ENCODE data around the gene DPY19L3. TPM values are rescaled to one million over a fixed set of nuclear protein-coding genes. Genes with fewer than 3 reads are reported as not detected.

The DPY19L3 gene
- total RNA-seq, 2 donors from 2014 or later = 86.5 to 112 TPM

DNA sequence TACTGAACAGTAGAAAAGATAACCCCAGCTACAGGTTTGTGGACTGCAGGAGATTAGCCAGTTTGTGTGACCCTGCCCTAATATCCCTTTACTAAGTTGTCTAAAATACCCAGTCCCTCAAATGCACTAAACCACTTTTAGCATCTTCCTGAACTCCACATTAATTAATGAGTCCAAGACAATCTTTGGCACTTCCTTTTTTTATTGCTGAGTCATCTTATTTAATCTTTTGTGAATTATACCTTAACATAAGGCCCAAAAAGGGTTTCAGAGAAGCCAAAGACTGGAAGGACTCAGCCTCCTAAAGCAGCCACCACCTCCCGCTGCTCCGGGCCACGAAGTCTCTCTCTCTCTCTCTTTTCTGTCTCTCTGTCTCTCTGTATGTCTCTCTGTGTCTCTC is 126.7 kb downstream of the DPY19L3 start:
- Mint-ChIP-seq H3K27ac (no peak overlapping the region), H3K27me3 (ENCODE audit: insufficient read depth) (no peaks in the 10 kb centered on the region), H3K9me3 (peaks cover 44% of the 10 kb centered on the region), H3K4me3 (no peak overlapping the region), H3K36me3 (ENCODE audit: low read depth) (no peaks in the 10 kb centered on the region), H3K4me1 (no peaks in the 10 kb centered on the region)
- Histone ChIP-seq H3K4me1 (ENCODE audit: control insufficient read depth, insufficient read depth, low read length) (no peaks in the 10 kb centered on the region), H3K27ac (ENCODE audit: low read depth, low read length) (no peak overlapping the region), H3K9me3 (ENCODE audit: control insufficient read depth, low read length) (peaks cover 10% of the 10 kb centered on the region), H3K36me3 (ENCODE audit: control insufficient read depth, insufficient read depth, low read length) (no peaks in the 10 kb centered on the region), H3K27me3 (ENCODE audit: control insufficient read depth, insufficient read depth, low read length, poor library complexity, severe bottlenecking) (no peaks in the 10 kb centered on the region), H3K4me3 (ENCODE audit: low read length) (no peak overlapping the region), H3K9ac (ENCODE audit: extremely low read depth, low read length, poor library complexity, severe bottlenecking) (no peak overlapping the region)
- WGBS, 2 experiments (ENCODE audit: insufficient coverage in 1 of 2, insufficient read length in 1 of 2) = 89 to 93% methylated on average over 3 of the region's 3 CpGs
- DNase-seq = no peak
- TF ChIP-seq, protein P1, sequence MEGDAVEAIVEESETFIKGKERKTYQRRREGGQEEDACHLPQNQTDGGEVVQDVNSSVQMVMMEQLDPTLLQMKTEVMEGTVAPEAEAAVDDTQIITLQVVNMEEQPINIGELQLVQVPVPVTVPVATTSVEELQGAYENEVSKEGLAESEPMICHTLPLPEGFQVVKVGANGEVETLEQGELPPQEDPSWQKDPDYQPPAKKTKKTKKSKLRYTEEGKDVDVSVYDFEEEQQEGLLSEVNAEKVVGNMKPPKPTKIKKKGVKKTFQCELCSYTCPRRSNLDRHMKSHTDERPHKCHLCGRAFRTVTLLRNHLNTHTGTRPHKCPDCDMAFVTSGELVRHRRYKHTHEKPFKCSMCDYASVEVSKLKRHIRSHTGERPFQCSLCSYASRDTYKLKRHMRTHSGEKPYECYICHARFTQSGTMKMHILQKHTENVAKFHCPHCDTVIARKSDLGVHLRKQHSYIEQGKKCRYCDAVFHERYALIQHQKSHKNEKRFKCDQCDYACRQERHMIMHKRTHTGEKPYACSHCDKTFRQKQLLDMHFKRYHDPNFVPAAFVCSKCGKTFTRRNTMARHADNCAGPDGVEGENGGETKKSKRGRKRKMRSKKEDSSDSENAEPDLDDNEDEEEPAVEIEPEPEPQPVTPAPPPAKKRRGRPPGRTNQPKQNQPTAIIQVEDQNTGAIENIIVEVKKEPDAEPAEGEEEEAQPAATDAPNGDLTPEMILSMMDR (conservative IDR thresholded peaks at IDR 0.05) = no peak

Other genes with a start within 250 kb of the DPY19L3 start
- gene ZNF507, start 60.2 kb upstream of the DPY19L3 start, total RNA-seq = 10 to 100 TPM; 28.0 to 32.5 TPM
- gene PDCD5, start 175.4 kb downstream of the DPY19L3 start, total RNA-seq = 100 to 1,000 TPM; 100 to 102 TPM